ENCODE results near the gene HHATL. TPM values are rescaled to one million over a fixed set of nuclear protein-coding genes. Genes with fewer than 3 reads are reported as not detected.

HHATL gene
- polyA plus RNA-seq, 1 experiment: not detected

- DNase-seq (ENCODE audit: low read depth): no peak
- Histone ChIP-seq H3K27me3 (ENCODE audit: control insufficient read depth, insufficient read depth, low read length) (peaks cover 12% of the 10 kb centered on the region), H3K4me3 (ENCODE audit: low read depth, low read length) (no peak overlapping the region), H3K36me3 (ENCODE audit: control insufficient read depth, insufficient read depth, low read length) (no peaks in the 10 kb centered on the region)
- ChIA-PET CTCF (interaction anchor here (2.3 kb wide), 1 partner anchor 15 kb away, joined by 5 read pairs; no protein-coding TSS in a partner anchor), POLR2A (no interaction called here)
- TF ChIP-seq CTCF (IDR thresholded peaks at IDR 0.05; ENCODE audit: insufficient read depth, low read depth, low read length): no peak
These were observed 10.6 kb downstream of the HHATL start for GRCh38 chr3:42691816-42692666.

- peaks cover 17% of the 10 kb centered on the region for H3K27me3 ChIP-seq (ENCODE audit: control insufficient read depth, insufficient read depth, low read length)
- POLR2A ChIA-PET: no interaction called here
- no peak for TF ChIP-seq CTCF (IDR thresholded peaks at IDR 0.05; ENCODE audit: insufficient read depth, low read depth, low read length)
- CTCF ChIA-PET: interaction anchor here (0.6 to 2.3 kb wide), 2 partner anchors 16 to 55 kb away, joined by 4 to 5 read pairs; no protein-coding TSS in a partner anchor
- no peaks in the 10 kb centered on the region for H3K36me3 ChIP-seq (ENCODE audit: control insufficient read depth, insufficient read depth, low read length)
- H3K4me3 ChIP-seq (ENCODE audit: low read depth, low read length): no peak overlapping the region
- no peak for DNase-seq (ENCODE audit: low read depth)
These were observed 11.6 kb downstream of the HHATL start for GRCh38 chr3:42690766-42691680.

DNA sequence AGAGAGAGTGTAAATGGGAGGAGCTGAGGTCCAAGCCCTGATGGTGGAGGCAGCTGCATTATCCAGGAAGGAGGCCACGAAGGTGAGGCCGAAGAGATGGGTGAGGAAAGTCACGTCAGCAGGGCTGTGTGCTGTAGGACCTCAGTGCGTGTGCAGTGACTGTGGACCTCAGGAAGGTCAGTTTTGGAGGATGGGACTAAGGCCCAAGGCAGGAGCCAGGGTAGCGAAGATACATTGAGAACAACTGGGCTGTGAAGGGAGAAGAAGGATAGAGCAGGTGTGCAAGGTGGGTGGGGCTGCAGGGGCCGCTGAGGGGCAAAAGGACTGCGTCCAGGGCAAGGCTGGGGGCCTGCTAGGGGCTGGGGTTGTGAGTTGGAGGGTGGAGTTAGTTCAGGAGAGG, 12.4 kb downstream of the HHATL start:
- CTCF ChIA-PET: interaction anchor here (2.3 kb wide), 1 partner anchor 17 kb away, joined by 5 read pairs; no protein-coding TSS in a partner anchor
- DNase-seq (ENCODE audit: low read depth): no peak
- H3K36me3 ChIP-seq (ENCODE audit: control insufficient read depth, insufficient read depth, low read length): no peaks in the 10 kb centered on the region
- TF ChIP-seq CTCF (IDR thresholded peaks at IDR 0.05; ENCODE audit: insufficient read depth, low read depth, low read length): no peak
- POLR2A ChIA-PET: no interaction called here
- H3K4me3 ChIP-seq (ENCODE audit: low read depth, low read length): no peak overlapping the region
- H3K27me3 ChIP-seq (ENCODE audit: control insufficient read depth, insufficient read depth, low read length): peaks cover 18% of the 10 kb centered on the region

- no peak for TF ChIP-seq CTCF (IDR thresholded peaks at IDR 0.05; ENCODE audit: insufficient read depth, low read depth, low read length)
- POLR2A ChIA-PET: no interaction called here
- DNase-seq (ENCODE audit: low read depth): no peak
- H3K36me3 ChIP-seq (ENCODE audit: control insufficient read depth, insufficient read depth, low read length): no peaks in the 10 kb centered on the region
- peaks cover 18% of the 10 kb centered on the region for H3K27me3 ChIP-seq (ENCODE audit: control insufficient read depth, insufficient read depth, low read length)
- H3K4me3 ChIP-seq (ENCODE audit: low read depth, low read length): no peak overlapping the region
- CTCF ChIA-PET: interaction anchor here (2.3 kb wide), 1 partner anchor 18 kb away, joined by 5 read pairs; no protein-coding TSS in a partner anchor
These were observed 13.1 kb downstream of the HHATL start for GRCh38 chr3:42689421-42690014.

Data from BJ (cell line).